ENCODE data around the gene PCOLCE2.

- no peak for TF ChIP-seq EZH2 (IDR thresholded peaks at IDR 0.05; ENCODE audit: insufficient read depth, low read length)
- TF ChIP-seq CTCF (IDR thresholded peaks at IDR 0.05; ENCODE audit: insufficient read depth, low read depth, low read length) = no peak
Observed at GRCh38 chr3:142837526-142837925, 51.4 kb downstream of the PCOLCE2 start.

Data from astrocyte (in vitro differentiated cells and primary cell).